ACC112 (cell line): ENCODE results near the gene RAD51B.
A peak's percentile ranks its signal among the peaks of the same experiment; 100 is the strongest.

ENCODE experiments used
- H2AFZ ChIP-seq: fragments of 200-600 bp; sonication (generic); one replicate; pipeline ENCODE4 v1.6.0; 2017; ENCODE audit warnings: antibody characterized with exemption, low read length; ENCODE audit not compliant: unreplicated experiment
- H3K27ac ChIP-seq: fragments of 200-600 bp; sonication (generic); 2 replicates; pipeline ENCODE4 v1.5.1; 2014; ENCODE audit warnings: low read depth, mild to moderate bottlenecking, antibody characterized with exemption, low read length, moderate library complexity
- H3K27me3 ChIP-seq: fragments of 200-600 bp; sonication (generic); 2 replicates; pipeline ENCODE4 v1.6.1; 2014; ENCODE audit warnings: mild to moderate bottlenecking, antibody characterized with exemption, low read length, moderate library complexity, mixed read lengths; ENCODE audit not compliant: insufficient read depth
- H3K36me3 ChIP-seq: fragments of 200-600 bp; sonication (generic); 2 replicates; pipeline ENCODE4 v1.6.1; 2016; ENCODE audit warnings: mild to moderate bottlenecking, antibody characterized with exemption, low read length, moderate library complexity, mixed read lengths; ENCODE audit not compliant: insufficient read depth
- H3K4me1 ChIP-seq: fragments of 200-600 bp; sonication (generic); one replicate; pipeline ENCODE4 v1.6.1; 2016; ENCODE audit warnings: low read length, mixed read lengths; ENCODE audit not compliant: insufficient read depth, unreplicated experiment, control insufficient read depth
- H3K4me3 ChIP-seq: fragments of 200-600 bp; sonication (generic); 2 replicates; pipeline ENCODE4 v1.5.1; 2014; ENCODE audit warnings: mild to moderate bottlenecking, low read depth, low read length
- H3K79me2 ChIP-seq: fragments of 200-600 bp; sonication (generic); one replicate; pipeline ENCODE4 v1.6.0; 2016; ENCODE audit warnings: low read length; ENCODE audit not compliant: control insufficient read depth, unreplicated experiment, insufficient read depth

RAD51B gene

GRCh38 chr14:68553311-68553710 is 733.7 kb downstream of the RAD51B start:
- H3K36me3 ChIP-seq: no peaks in the 10 kb centered on the region
- H3K4me1 ChIP-seq: peaks cover 65% of the 10 kb centered on the region
- H3K27ac ChIP-seq: peak overlapping the region; percentile 48
- no peaks in the 10 kb centered on the region for H3K79me2 ChIP-seq
- no peaks in the 10 kb centered on the region for H3K27me3 ChIP-seq
- peak overlapping the region; percentile 26 for H2AFZ ChIP-seq
- no peak overlapping the region for H3K4me3 ChIP-seq

GRCh38 chr14:68554231-68554630 is 734.7 kb downstream of the RAD51B start:
- Histone ChIP-seq H3K36me3 (no peaks in the 10 kb centered on the region), H3K79me2 (no peaks in the 10 kb centered on the region), H2AFZ (no peak overlapping the region), H3K4me1 (peaks cover 56% of the 10 kb centered on the region), H3K4me3 (no peak overlapping the region), H3K27ac (peak overlapping the region; percentile 70), H3K27me3 (no peaks in the 10 kb centered on the region)

DNA sequence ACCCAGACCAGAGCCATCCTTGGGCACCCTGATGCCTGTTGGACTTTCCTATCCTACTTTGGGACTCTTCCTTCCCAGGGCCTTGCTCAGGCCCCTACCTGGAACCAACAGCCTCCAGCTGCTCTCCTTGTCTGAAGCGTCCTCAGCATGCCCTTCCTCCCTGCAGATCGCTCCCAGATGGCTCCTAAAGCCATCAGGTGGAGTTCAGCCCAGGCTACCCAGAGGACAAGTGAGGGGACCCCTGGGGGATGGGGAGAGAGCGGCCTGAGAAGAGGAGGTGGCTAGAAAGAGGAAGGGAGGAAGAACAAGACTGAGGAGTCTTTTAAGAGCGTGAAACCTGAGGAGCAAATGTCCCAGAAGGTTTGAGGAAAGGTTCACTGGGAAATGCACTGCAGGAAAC is 736.7 kb downstream of the RAD51B start:
- Histone ChIP-seq H3K4me1 (peaks cover 39% of the 10 kb centered on the region), H3K27ac (no peak overlapping the region; the same call in 1 of the 2 replicates), H3K27me3 (no peaks in the 10 kb centered on the region), H3K79me2 (no peaks in the 10 kb centered on the region), H3K36me3 (no peaks in the 10 kb centered on the region), H2AFZ (no peak overlapping the region), H3K4me3 (no peak overlapping the region)

GRCh38 chr14:68557648-68558047 is 738.1 kb downstream of the RAD51B start:
- no peaks in the 10 kb centered on the region for H3K79me2 ChIP-seq
- peaks cover 30% of the 10 kb centered on the region for H3K4me1 ChIP-seq

DNA sequence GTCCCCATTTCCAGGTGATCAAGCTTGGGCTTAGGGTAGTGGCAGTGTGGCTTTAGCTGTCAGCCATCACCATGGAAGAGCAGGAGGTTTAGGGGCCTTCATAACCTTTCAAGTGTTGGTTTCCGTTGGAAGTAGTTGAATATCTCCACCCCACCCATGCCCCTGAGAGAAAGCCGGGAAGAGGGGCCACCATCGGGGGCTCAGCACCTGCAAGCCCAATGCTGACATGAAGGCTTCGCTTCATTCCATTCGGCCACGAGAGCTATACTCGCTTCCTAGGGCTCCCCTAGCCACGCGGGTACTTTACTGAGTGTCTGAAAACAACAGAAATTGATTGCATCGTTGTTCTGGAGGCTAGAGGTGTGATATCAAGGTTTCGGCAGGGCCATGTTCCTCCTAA is 738.5 kb downstream of the RAD51B start:
- Histone ChIP-seq H2AFZ (no peak overlapping the region), H3K36me3 (no peaks in the 10 kb centered on the region), H3K4me1 (peaks cover 29% of the 10 kb centered on the region), H3K4me3 (no peak overlapping the region), H3K27ac (no peak overlapping the region), H3K79me2 (no peaks in the 10 kb centered on the region), H3K27me3 (no peaks in the 10 kb centered on the region)

More at GRCh38 chr14:68557648-68558047, 738.1 kb downstream of the RAD51B start:
- H3K4me3 ChIP-seq: no peak overlapping the region
- H3K27ac ChIP-seq: no peak overlapping the region
- H3K27me3 ChIP-seq: no peaks in the 10 kb centered on the region
- H2AFZ ChIP-seq: no peak overlapping the region
- no peaks in the 10 kb centered on the region for H3K36me3 ChIP-seq

GRCh38 chr14:68559949-68560348 is 740.4 kb downstream of the RAD51B start:
- H3K27me3 ChIP-seq: no peaks in the 10 kb centered on the region
- H3K79me2 ChIP-seq: no peaks in the 10 kb centered on the region
- no peak overlapping the region for H3K4me3 ChIP-seq
- H3K36me3 ChIP-seq: no peaks in the 10 kb centered on the region
- H2AFZ ChIP-seq: no peak overlapping the region
- peaks cover 19% of the 10 kb centered on the region for H3K4me1 ChIP-seq
- no peak overlapping the region for H3K27ac ChIP-seq

DNA sequence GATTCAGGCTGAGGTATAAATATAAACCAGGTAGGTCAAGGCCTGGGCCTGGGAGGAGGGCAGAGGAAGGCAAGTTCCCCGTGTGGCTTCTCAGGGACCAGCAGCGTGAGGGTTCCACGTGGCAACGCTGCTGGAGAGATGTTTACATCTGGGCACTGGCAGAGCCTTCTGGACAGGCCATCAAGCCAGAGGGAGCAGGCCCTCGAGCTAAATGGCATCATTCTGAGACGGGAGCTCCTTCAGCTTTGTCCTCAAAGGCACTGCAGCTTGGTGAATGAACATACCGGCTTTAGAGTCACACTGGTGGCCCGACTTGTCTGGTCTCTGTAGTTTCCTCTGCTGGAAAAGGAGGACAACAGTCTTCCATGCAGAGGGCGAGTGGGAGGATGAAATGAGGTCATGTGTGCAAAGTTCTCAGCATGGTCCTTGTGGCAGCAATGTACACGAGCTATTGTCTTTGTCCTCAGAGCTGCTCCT is 742.0 kb downstream of the RAD51B start:
- Histone ChIP-seq H3K36me3 (no peaks in the 10 kb centered on the region), H3K79me2 (no peaks in the 10 kb centered on the region), H3K4me3 (no peak overlapping the region), H2AFZ (no peak overlapping the region), H3K4me1 (peaks cover 9% of the 10 kb centered on the region), H3K27ac (no peak overlapping the region), H3K27me3 (no peaks in the 10 kb centered on the region)

DNA sequence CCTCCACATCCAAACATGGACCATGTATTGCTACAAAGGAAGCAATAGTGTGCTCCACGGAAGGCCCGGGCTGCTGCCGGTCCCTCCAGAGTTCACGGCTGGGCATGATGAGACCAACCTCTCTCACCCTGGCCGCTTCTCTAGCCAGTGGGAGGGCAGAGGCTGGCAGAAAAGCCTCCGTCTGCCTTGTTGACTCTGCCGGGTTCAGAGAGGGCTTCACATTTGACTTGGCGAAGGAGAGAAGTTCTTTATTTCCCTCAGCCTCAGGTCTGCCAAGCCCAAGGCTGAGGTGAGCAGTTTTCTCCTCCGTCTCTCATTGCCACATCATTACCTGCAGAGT is 743.3 kb downstream of the RAD51B start:
- no peaks in the 10 kb centered on the region for H3K79me2 ChIP-seq
- peaks cover 9% of the 10 kb centered on the region for H3K4me1 ChIP-seq
- H3K36me3 ChIP-seq: peaks cover 3% of the 10 kb centered on the region; the same call in 1 of the 2 replicates
- H2AFZ ChIP-seq: no peak overlapping the region
- no peaks in the 10 kb centered on the region for H3K27me3 ChIP-seq
- no peak overlapping the region for H3K4me3 ChIP-seq
- no peak overlapping the region for H3K27ac ChIP-seq

GRCh38 chr14:68563251-68564131 is 743.9 kb downstream of the RAD51B start:
- Histone ChIP-seq H3K4me1 (peaks cover 9% of the 10 kb centered on the region), H2AFZ (no peak overlapping the region), H3K4me3 (no peak overlapping the region), H3K36me3 (peaks cover 3% of the 10 kb centered on the region; the same call in 1 of the 2 replicates), H3K79me2 (no peaks in the 10 kb centered on the region), H3K27ac (no peak overlapping the region), H3K27me3 (no peaks in the 10 kb centered on the region)

- Histone ChIP-seq H3K79me2 (no peaks in the 10 kb centered on the region), H3K4me1 (peaks cover 9% of the 10 kb centered on the region), H3K27ac (no peak overlapping the region), H2AFZ (no peak overlapping the region), H3K4me3 (no peak overlapping the region), H3K36me3 (peaks cover 3% of the 10 kb centered on the region; the same call in 1 of the 2 replicates), H3K27me3 (no peaks in the 10 kb centered on the region)
Measured at GRCh38 chr14:68564191-68564825, 744.7 kb downstream of the RAD51B start.
